Esophagus muscularis mucosa (tissue), 4 donors: ENCODE measurements around the gene TMEM121.

Experiments used
- EP300 ChIP-seq: sonication (generic); formaldehyde crosslinking; IDR thresholded peaks from one replicate; pipeline ENCODE4 v1.6.1; 2017; ENCODE audit warnings: antibody characterized with exemption
- POLR2A ChIP-seq: fragments of 450-650 bp; IDR thresholded peaks from one replicate; pipeline ENCODE4 v1.6.1; 2017; ENCODE audit warnings: antibody characterized with exemption, moderate library complexity, mild to moderate bottlenecking, low read depth
- POLR2AphosphoS5 ChIP-seq, 2 donors: sonication (generic); formaldehyde crosslinking; IDR thresholded peaks; one replicate each; pipeline ENCODE4 v1.6.1; 2017; ENCODE audit warnings: antibody characterized with exemption in 2 of 2
- TF ChIP-seq, protein P1 (sequence below), 3 experiments: fragments of 200-600 bp in 2 of 3; fragments of 450-650 bp in 1 of 3; sonication (generic) in 2 of 3; IDR thresholded peaks; one replicate each; pipeline ENCODE4 v1.5.1; 2017 to 2019; ENCODE audit warnings: antibody characterized with exemption in 3 of 3, mild to moderate bottlenecking in 2 of 3, moderate library complexity in 1 of 3

DNA sequence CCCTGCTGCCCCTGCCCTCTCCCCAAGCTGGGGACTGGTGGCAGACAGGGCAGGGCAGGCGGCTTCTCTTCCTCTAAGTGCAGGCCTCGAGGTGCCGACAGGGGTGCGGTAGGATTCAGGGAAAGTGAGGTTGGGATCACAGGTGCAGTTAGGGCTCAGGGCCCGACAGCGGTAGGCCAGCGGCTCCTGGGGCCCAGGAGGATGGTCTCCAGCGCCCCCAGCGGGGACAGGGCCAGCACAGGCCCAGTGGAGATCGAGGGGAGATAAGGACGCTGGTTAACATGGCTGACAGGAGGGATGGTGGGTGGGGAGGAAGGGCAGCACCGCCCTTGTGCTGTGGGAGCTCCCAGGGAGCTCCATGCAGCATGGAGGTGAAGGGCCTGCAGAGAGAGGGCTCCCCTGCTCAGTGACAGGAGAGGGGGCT lies 40.6 kb upstream of the TMEM121 start:
- TF ChIP-seq EP300 (no peak), POLR2A (no peak), POLR2AphosphoS5 (IDR thresholded peaks at IDR 0.05) (no peak)
- TF ChIP-seq, protein P1, sequence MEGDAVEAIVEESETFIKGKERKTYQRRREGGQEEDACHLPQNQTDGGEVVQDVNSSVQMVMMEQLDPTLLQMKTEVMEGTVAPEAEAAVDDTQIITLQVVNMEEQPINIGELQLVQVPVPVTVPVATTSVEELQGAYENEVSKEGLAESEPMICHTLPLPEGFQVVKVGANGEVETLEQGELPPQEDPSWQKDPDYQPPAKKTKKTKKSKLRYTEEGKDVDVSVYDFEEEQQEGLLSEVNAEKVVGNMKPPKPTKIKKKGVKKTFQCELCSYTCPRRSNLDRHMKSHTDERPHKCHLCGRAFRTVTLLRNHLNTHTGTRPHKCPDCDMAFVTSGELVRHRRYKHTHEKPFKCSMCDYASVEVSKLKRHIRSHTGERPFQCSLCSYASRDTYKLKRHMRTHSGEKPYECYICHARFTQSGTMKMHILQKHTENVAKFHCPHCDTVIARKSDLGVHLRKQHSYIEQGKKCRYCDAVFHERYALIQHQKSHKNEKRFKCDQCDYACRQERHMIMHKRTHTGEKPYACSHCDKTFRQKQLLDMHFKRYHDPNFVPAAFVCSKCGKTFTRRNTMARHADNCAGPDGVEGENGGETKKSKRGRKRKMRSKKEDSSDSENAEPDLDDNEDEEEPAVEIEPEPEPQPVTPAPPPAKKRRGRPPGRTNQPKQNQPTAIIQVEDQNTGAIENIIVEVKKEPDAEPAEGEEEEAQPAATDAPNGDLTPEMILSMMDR (IDR thresholded peaks at IDR 0.05), result peak in 1 of 3 experiments; percentile 30
